22Rv1 (cell line): ENCODE measurements around the gene RBM10.

Experiments used
- H3K27ac ChIP-seq: fragments of 450-650 bp; 2 replicates; pipeline ENCODE4 v1.5.1; 2017
- CTCF ChIP-seq: fragments of 450-650 bp; IDR thresholded peaks from 2 replicates; pipeline ENCODE4 v1.5.1; 2017; ENCODE audit warnings: mild to moderate bottlenecking
- ZFX ChIP-seq: fragments of 450-650 bp; IDR thresholded peaks from 2 replicates; pipeline ENCODE4 v1.6.1; 2017; ENCODE audit warnings: antibody characterized with exemption, borderline replicate concordance

Gene RBM10

GRCh38 chrX:47180346-47180745 lies 35.3 kb downstream of the RBM10 start:
- TF ChIP-seq CTCF (no peak), ZFX (no peak)
- no peak overlapping the region for H3K27ac ChIP-seq

- no peak overlapping the region for H3K27ac ChIP-seq
- TF ChIP-seq CTCF: no peak
- no peak for TF ChIP-seq ZFX
These were observed 36.3 kb downstream of the RBM10 start for GRCh38 chrX:47181301-47181700.

- TF ChIP-seq CTCF: no peak
- TF ChIP-seq ZFX: no peak
- no peak overlapping the region for H3K27ac ChIP-seq
These were observed 37.2 kb downstream of the RBM10 start for GRCh38 chrX:47182106-47182700.

GRCh38 chrX:47184486-47184885 lies 39.5 kb downstream of the RBM10 start:
- TF ChIP-seq CTCF (no peak), ZFX (no peak)
- H3K27ac ChIP-seq: no peak overlapping the region

GRCh38 chrX:47185241-47185640 lies 40.2 kb downstream of the RBM10 start:
- no peak for TF ChIP-seq CTCF
- TF ChIP-seq ZFX: no peak
- H3K27ac ChIP-seq: no peak overlapping the region

- no peak for TF ChIP-seq ZFX
- H3K27ac ChIP-seq: no peak overlapping the region
These were observed 41.2 kb downstream of the RBM10 start for GRCh38 chrX:47186096-47186740.

- TF ChIP-seq ZFX: no peak
- TF ChIP-seq CTCF: no peak
- H3K27ac ChIP-seq: no peak overlapping the region
These were observed 42.2 kb downstream of the RBM10 start for GRCh38 chrX:47187106-47187677.
